ENCODE data around the gene KRTAP20-3.

The KRTAP20-3 gene

GRCh38 chr21:30642564-30642963, at the start of gene KRTAP20-3:
Gene KRTAP20-3, plus strand, starts transcription at chr21:30642864.
- no peak for DNase-seq

- DNase-seq: no peak
Measured at GRCh38 chr21:30598802-30599201, 43.9 kb upstream of the KRTAP20-3 start, which contains the start of gene KRTAP6-2. Gene KRTAP6-2, minus strand, starts transcription at chr21:30598902. Its CDS starts 28 bp downstream, at chr21:30598874.

- DNase-seq: no peak
Measured at GRCh38 chr21:30600787-30601186, 41.9 kb upstream of the KRTAP20-3 start, which contains the start of gene KRTAP22-1. Gene KRTAP22-1, plus strand, starts transcription at chr21:30601087.

GRCh38 chr21:30605968-30606367, 36.7 kb upstream of the KRTAP20-3 start:
- DNase-seq: no peak

DNA sequence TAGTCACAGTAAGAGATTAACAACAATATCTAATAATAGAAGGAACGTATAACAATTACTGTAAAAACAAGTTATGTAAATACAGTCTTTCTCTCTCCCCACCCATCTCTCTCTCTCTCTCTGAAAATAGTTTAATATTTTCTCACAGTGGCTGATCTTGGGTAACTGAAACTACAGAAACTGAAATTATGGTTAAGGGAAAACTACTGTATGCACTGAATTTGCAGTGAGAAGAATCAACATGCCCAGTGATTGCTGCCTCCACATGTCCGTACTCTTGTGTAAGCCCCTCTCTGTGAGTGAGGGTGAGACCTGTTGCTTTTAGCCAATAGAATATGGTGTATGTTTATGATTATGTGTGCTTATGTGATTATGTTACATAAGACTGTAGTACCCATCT, 30.5 kb upstream of the KRTAP20-3 start:
- DNase-seq: no peak

- DNase-seq: no peak
Measured at GRCh38 chr21:30613836-30614235, 28.8 kb upstream of the KRTAP20-3 start, which contains the start of gene KRTAP6-1. Gene KRTAP6-1, minus strand, starts transcription at chr21:30613930. Its CDS starts 26 bp downstream, at chr21:30613904.

- DNase-seq: no peak
Measured at GRCh38 chr21:30615199-30615598, 27.5 kb upstream of the KRTAP20-3 start.

DNA sequence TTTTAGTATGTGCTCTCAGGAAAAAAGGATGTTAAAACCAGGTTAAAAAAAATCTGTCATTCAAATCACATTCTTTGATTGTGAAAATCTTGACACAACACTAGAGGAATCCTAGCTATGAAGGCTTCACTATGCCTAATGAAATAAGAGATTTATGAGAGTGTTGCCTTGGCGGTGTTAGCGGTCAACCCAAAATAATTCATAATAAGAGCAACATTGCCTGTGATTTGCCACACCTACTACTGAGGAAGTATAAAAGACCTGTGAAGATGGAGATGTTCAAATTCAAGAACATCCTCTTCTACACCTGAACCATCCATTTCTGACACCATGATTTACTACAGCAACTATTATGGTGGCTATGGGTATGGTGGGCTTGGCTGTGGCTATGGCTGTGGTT, 26.5 kb upstream of the KRTAP20-3 start, which contains the start of gene KRTAP20-1:
TSS of gene KRTAP20-1 (plus strand) at position 301 of the 400 bp plus-strand sequence. CDS start at position 331, 30 bp downstream.
- no peak for DNase-seq

GRCh38 chr21:30620080-30620479, 22.6 kb upstream of the KRTAP20-3 start:
- no peak for DNase-seq

GRCh38 chr21:30620522-30620921, 22.1 kb upstream of the KRTAP20-3 start, which contains the start of gene KRTAP20-4:
Gene KRTAP20-4, plus strand, starts transcription at chr21:30620627.
- no peak for DNase-seq

DNA sequence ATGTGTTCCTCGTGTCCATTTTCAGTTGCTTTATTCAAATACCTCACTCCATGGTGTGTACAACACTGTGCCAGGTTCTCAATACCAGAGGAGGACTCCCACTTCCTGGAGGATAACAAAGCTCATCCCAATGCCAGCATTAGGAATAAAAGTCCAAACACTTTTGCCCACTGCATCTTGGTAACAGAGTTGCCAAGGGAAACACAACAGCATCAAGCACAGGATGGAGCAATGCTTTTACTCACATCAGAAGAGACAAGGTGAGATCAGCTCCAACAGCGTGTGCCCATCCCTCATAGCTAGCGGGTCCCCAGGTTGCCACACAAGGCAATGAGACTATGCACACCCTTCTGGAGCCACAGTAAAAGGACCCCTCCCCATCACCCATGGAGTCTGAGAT, 19.3 kb upstream of the KRTAP20-3 start:
- no peak for DNase-seq

DNA sequence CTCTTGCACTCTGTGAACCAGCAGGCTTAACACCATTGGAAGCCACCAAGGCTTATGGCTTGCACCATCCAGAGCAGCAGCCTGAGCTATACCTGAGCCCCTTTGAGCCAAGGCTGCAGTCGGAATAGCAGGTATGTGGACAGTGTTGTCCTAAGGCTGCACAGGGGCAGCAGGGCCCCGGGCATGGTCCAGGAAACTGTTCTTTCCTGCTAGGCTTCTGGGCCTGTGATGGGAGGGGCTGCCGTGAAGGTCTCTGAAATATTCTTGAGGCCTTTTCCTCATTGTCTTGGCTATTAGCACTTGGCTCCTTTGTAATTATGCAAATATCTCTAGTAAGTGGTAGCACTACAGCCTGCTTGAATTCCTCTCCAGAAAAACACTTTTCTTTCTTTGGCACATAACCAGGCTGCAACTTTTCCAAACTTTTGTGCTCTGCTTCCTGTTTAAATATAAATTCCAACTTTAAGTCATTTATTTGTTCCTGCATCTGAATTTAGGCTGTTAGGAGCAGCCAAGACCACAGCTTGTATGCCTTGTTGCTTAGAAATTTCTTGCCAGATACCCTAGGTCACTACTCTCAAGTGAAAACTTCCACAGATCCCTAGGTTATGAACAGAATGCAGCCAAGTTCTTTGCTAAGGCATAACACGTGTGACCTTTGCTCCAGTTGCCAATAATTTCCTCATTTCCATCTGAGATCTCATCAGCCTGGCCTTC, 17.1 kb upstream of the KRTAP20-3 start:
- DNase-seq: no peak

DNA sequence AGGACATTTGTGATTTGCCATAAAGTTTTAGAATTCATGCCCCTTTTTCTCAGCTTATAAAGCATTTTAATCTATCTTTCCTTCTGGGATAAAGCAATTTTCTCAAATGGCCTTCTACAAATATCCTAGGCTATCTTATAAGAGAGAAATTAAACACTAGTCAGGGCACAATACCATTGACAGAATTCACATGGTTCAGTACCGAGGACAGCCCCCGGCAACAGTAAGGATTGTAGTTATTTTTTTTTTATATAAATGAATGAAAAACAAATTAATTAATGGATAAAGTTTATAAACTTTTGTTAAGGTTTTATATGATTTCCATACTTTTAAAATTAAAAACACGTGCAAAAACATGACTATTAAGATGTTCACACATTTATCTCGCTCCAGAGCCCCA, 14.6 kb upstream of the KRTAP20-3 start:
- DNase-seq: no peak

DNA sequence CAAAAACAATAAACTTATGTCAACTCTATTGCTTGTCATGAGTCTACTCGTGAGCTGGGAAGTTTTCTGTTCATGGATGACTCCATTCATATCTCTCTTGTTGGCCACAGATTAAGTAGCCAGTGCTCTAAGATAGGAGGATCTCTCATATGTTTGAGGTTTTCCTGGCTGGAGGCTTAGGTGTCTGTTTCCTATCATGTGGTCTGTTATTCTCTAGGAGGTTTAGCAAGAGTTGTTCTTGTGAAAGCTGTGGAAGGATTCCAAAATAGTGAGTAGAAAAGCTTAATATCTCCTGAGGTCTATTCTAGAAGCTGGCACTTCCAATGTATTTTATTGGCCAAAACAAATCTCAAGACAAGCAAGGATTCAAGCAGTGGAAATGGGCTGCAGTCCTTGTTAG, 13.5 kb upstream of the KRTAP20-3 start:
- no peak for DNase-seq

DNA sequence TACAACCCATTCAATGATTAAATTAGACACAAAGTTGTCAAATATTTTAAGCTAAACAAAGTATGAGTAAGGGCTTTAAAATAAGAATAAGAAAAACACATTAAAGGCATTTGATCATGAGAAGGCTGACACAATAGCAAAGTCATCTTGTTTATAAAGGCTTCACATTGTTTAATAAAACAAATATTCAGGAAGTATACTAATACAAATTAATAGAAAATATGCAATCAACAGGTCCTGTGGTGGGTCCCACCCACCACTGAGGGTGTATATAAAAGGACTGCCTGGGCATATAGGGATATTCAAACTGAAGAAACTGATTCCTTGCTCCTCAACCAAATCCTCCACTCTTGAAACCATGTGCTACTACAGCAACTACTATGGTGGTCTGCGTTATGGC, 7.8 kb upstream of the KRTAP20-3 start, which contains the start of gene KRTAP20-2:
TSS of gene KRTAP20-2 (plus strand) at position 301 of the 400 bp plus-strand sequence. CDS start at position 359, 58 bp downstream.
- no peak for DNase-seq

- DNase-seq: no peak
Measured at GRCh38 chr21:30638686-30639085, 4.0 kb upstream of the KRTAP20-3 start.

DNA sequence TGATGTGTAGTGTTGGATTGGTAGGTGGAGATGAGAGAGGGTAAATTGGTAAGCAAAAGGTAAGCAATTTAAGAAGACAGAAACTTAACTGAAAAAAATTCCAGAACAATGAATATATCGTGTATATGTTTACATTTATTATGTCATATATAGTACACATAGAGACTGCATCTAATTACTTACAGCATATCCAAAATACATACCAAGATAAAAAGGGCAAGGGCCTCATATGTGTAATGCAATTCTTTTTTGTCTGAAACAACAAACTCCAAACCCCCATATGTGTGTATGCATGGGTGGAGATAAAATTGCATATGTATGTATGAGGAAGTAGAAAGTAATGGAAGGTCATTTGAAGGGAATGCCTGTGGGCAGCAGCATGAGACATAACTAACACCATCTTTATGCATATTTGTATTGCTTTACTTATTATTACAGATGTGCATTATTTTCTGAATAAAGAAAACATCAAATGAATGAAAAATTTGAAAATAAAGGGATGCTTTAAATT, 4.3 kb downstream of the KRTAP20-3 start:
- no peak for DNase-seq

GRCh38 chr21:30652891-30653290, 10.2 kb downstream of the KRTAP20-3 start:
- no peak for DNase-seq

DNA sequence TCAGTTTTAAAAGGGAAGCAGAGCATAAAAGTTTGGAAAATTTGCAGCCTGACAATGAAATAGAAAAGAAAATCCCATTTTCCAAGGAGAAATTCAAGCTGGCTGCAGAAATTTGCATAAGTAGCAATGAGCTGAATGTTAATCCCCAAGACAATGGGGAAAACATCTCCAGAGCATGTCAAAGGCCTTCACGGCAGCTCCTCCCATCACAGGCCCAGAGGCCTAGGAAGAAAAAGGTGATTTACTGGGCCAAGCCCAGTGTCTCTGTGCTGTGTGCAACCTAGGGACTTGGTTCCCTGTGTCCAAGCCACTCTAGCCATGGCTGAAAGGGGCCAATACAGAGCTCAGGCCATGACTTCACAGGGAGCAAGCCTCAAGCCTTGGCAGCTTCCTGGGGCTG, 26.1 kb downstream of the KRTAP20-3 start:
- DNase-seq: no peak

GRCh38 chr21:30672985-30673650, 30.5 kb downstream of the KRTAP20-3 start:
- no peak for DNase-seq

DNA sequence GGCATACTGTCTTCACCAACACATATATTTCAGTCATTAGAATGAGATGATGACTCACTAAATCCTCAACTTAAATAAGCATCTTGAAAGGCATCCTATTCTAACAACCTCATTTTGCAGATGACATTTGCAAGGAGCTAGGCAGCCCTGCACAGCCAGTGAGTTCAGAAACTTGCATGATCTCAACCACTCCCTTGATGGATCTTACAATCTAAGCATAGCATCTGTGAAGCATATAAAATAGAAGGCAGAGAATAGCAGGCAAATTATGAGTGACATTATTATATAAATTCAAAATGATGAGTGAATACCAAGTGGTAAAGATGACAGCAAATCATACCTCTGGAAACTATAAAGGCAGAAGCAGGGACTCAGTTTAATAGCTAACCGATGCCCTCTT, 31.6 kb downstream of the KRTAP20-3 start:
- DNase-seq: no peak

DNA sequence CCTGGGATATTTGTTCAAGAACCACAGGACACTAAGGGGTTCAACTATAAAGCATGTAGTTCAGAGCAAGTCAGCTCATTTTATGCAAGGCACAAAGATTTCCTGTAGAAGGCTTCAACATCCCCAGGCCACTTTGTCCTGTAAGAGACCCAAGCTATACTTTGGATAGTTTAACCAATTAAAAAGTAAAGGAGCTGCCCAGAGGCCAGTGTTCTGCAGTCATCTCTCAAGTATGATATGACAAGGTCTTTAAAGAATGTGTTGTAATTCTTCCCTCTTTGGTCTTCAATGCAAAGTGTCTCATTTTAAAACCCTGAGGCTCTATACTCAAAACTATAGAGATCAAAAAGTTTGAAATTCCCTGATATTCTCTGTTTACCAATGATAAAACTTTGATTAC, 34.1 kb downstream of the KRTAP20-3 start:
- no peak for DNase-seq

- DNase-seq: no peak
Measured at GRCh38 chr21:30680586-30680985, 37.9 kb downstream of the KRTAP20-3 start.

DNA sequence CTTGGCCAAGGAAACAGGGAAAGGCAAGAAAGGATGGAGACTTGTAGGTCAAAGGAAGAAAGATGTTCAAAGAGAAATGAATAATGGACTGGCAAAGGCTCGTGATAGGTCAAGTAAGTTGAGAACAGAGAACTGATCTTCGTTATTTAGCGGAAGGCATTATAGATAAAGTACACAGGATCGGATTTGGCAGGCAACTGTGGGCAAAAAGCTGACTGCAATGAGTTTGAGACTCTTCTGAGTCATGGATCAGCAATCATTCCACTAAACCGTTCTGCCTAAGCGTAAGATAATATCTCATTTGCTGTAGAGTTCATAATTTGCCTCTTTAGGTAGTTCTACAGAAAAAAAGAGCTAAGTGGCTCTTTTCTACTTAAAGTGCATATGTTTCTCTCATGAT, 41.8 kb downstream of the KRTAP20-3 start:
- no peak for DNase-seq
